ENCODE results near the gene COL23A1. TPM values are rescaled to one million over a fixed set of nuclear protein-coding genes. Genes with fewer than 3 reads are reported as not detected.

COL23A1 gene
- total and polyA plus RNA-seq, 2 of the 8 experiments (the other 6 are each of a cell fraction or from before 2014, with no cell fraction given), result 3.1 to 4.7 TPM

DNA sequence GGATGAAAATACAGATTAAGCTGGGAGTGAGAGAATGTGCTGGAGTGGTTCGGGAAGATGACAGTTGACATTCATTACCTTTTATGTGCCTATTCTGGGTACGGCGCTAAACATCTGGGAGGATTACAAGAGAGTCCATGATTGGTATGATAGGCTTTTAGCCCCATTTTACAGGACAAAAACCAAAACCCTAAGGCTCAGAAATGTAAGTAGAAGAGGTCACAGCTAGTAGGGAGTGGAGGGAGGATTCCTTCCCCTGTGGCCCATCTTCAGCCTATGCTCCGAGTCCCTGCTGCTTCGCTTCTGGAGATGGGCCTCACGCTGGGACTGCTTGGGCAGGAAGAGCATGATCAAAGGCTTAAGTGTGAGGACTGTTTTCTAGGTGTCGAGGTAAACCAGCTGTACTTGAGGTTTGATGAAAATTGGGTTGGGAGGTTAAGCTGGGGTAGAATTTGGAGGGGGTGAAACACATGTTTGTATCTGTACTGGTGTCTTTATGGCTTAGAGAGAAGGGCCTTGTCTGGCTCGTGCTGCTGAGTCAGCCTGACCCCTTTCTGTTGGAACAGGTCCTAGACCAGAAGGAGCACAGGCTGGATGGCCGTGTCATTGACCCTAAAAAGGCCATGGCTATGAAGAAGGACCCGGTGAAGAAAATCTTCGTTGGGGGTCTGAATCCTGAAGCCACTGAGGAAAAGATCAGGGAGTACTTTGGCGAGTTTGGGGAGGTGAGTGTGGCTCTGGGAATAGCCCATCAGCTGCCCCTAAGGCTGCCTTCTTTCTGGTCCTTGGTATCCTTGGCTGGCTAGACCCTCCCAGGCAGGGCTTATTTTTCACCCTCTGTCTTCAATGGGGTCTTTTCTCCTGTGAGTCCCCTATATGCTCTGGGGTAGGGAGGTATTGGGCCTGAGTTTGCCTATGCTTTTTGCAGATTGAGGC, 383.8 kb downstream of the COL23A1 start:
- Histone ChIP-seq H4K20me1 (replicated peaks in 1 of 2; ENCODE audit: control insufficient read depth in 1 of 2, insufficient read depth in 2 of 2, low read length in 2 of 2) (peaks cover 45 to 47% of the 10 kb centered on the region in 2 experiments), H3K9ac (replicated peaks in 1 of 4; ENCODE audit: extremely low read depth in 1 of 4, low read depth in 3 of 4, low read length in 3 of 4) (peak overlapping the region; percentile 97 to 99 (median 99); a peak in 6 of 7 replicates), H3K9me3 (ENCODE audit: insufficient read depth in 2 of 2, low read depth in 1 of 2, low read length in 1 of 2) (no peaks in the 10 kb centered on the region), H3K18ac (ENCODE audit: extremely low read depth, low read length) (no peak overlapping the region), H3K36me3 (ENCODE audit: control insufficient read depth in 2 of 4, insufficient read depth in 4 of 4, low read length in 3 of 4) (peaks cover 48 to 62% (median 59%) of the 10 kb centered on the region in 4 experiments), H3K27me3 (replicated peaks in 1 of 4; ENCODE audit: control insufficient read depth in 3 of 4, extremely low read depth in 1 of 4, insufficient read depth in 3 of 4, low read length in 3 of 4) (no peaks in the 10 kb centered on the region), H4K8ac (ENCODE audit: extremely low read depth, insufficient read depth, low read length) (no peak overlapping the region), H2BK20ac (ENCODE audit: low read length) (no peak overlapping the region), H3K4me3 (ENCODE audit: extremely low read depth in 1 of 4, insufficient read depth in 2 of 4, low read depth in 3 of 4, low read length in 4 of 4) (peak overlapping the region; percentile 93 to 100 (median 100); a peak in 7 of 8 replicates), H3K23me2 (ENCODE audit: low read depth, low read length) (peaks cover 4% of the 10 kb centered on the region), H3K79me1 (ENCODE audit: low read depth, low read length) (peaks cover 20% of the 10 kb centered on the region), H2BK120ac (replicated peaks; ENCODE audit: low read depth, low read length) (no peak overlapping the region), H2BK12ac (ENCODE audit: low read depth, low read length) (no peak overlapping the region), H4K5ac (ENCODE audit: insufficient read length, low read depth, low read length) (no peak overlapping the region), H4K91ac (replicated peaks; ENCODE audit: insufficient read length, low read length) (no peak overlapping the region), H2BK5ac (ENCODE audit: low read depth, low read length) (no peak overlapping the region), H2BK15ac (ENCODE audit: low read length) (no peak overlapping the region), H3K56ac (replicated peaks; ENCODE audit: insufficient read length, low read depth, low read length) (no peak overlapping the region), H2AFZ (ENCODE audit: low read length) (no peak overlapping the region), H3K4me2 (ENCODE audit: insufficient read depth in 1 of 2, low read depth in 2 of 2, low read length in 2 of 2) (peak overlapping the region; percentile 84 to 95), H3K14ac (ENCODE audit: insufficient read length) (no peak overlapping the region), H3K4ac (replicated peaks; ENCODE audit: insufficient read length, low read depth, low read length) (no peak overlapping the region), H3K27ac (ENCODE audit: low read depth, low read length) (no peak overlapping the region), H3K79me2 (ENCODE audit: control insufficient read depth in 1 of 2, insufficient read depth in 2 of 2, low read length in 2 of 2) (peaks cover 27 to 49% of the 10 kb centered on the region in 2 experiments), H3K23ac (ENCODE audit: insufficient read length) (no peak overlapping the region), H2AK5ac (ENCODE audit: low read depth, low read length) (no peak overlapping the region), H3K4me1 (replicated peaks in 1 of 4; ENCODE audit: control insufficient read depth in 3 of 4, insufficient read depth in 4 of 4, low read length in 3 of 4) (peaks cover 0 to 10% (median 4%) of the 10 kb centered on the region in 4 experiments; a peak in 5 of 7 replicates)
- DNase-seq (ENCODE audit: low read depth in 1 of 2, low spot score in 2 of 2) (no peak), FAIRE-seq (no peak)
- ChIA-PET POLR2A (ENCODE audit: partially characterized antibody) (interaction anchor here (0.7 to 31.3 kb wide), 10 partner anchors 9 to 1571 kb away, joined by 3 to 985 read pairs (median 3); partner anchors contain the start of genes GMCL2 and PHYKPL), CTCF (ENCODE audit: partially characterized antibody) (interaction anchor here (0.7 to 3.3 kb wide), 6 partner anchors 9 to 715 kb away, joined by 3 to 20 read pairs (median 4); no protein-coding TSS in a partner anchor)
- no peak for TF ChIP-seq MAFK (IDR thresholded peaks at IDR 0.05; ENCODE audit: low read depth, low read length)
- no peak for TF ChIP-seq SP4 (IDR thresholded peaks at IDR 0.05; ENCODE audit: low read length)
- TF ChIP-seq KDM5A (IDR thresholded peaks at IDR 0.05; ENCODE audit: low read length), result no peak
- TF ChIP-seq SAP30 (IDR thresholded peaks at IDR 0.05; ENCODE audit: insufficient read depth, insufficient replicate concordance, low read length), result peak; percentile 21
- peak; percentile 75 for TF ChIP-seq POLR2AphosphoS5 (IDR thresholded peaks at IDR 0.05; ENCODE audit: low read depth, low read length)
- TF ChIP-seq POLR2A (IDR thresholded peaks at IDR 0.05; ENCODE audit: control extremely low read depth in 1 of 2, low read depth in 2 of 2, low read length in 2 of 2), result peak in 1 of 2 experiments; percentile 75; a peak in 2 of 3 replicates
- TF ChIP-seq TAF7 (optimal IDR thresholded peaks at IDR 0.05; ENCODE audit: borderline replicate concordance, low read depth, low read length), result no peak
- WGBS, 2 experiments (ENCODE audit: extremely low coverage in 1 of 2, insufficient coverage in 1 of 2, insufficient read length in 1 of 2, insufficient replicate concordance in 2 of 2, low coverage in 1 of 2, low lambda C conversion rate in 2 of 2, missing lambda C conversion rate in 1 of 2), result 81% methylated on average over 12 of the region's 12 CpGs; no CpG with 5 or more reads in 1 of the 2 experiments

All from H1 (cell line).